HAP-1 (cell line): Measurements from ENCODE around the gene USP24.

Experiments used
- DNase-seq, 2 experiments: peaks; one replicate each; pipeline ENCODE4 v3.0.0-alpha.2; 2016 to 2020; ENCODE audit warnings: low spot score in 2 of 2
- H3K27me3 ChIP-seq: fragments of 250-450 bp; sonication (Bioruptor Pico); 2 replicates; pipeline ENCODE4 v1.5.1; 2020; ENCODE audit warnings: low read depth, mild to moderate bottlenecking, moderate library complexity
- H3K36me3 ChIP-seq: fragments of 250-450 bp; sonication (Bioruptor Pico); replicated peaks from 2 replicates; pipeline ENCODE4 v1.5.1; 2020; ENCODE audit warnings: mild to moderate bottlenecking
- H3K4me1 ChIP-seq: fragments of 250-450 bp; sonication (Bioruptor Pico); 2 replicates; pipeline ENCODE4 v1.5.1; 2020; ENCODE audit warnings: mild to moderate bottlenecking
- H3K4me3 ChIP-seq: fragments of 250-450 bp; sonication (Bioruptor Pico); 2 replicates; pipeline ENCODE4 v1.5.1; 2020; ENCODE audit warnings: mild to moderate bottlenecking, moderate library complexity
- H3K9me3 ChIP-seq: fragments of 250-450 bp; sonication (Bioruptor Pico); 2 replicates; pipeline ENCODE4 v1.5.1; 2020; ENCODE audit warnings: mild to moderate bottlenecking, moderate library complexity
- in situ Hi-C: fragments of 300-500 bp; cut with MboI; formaldehyde crosslinking; loops from 3 replicates; pipeline ENCODE4 v1.14.3; 2020; ENCODE audit warnings: low sequenced_read_pairs, inconsistent platforms, mixed read lengths

The USP24 gene

DNA sequence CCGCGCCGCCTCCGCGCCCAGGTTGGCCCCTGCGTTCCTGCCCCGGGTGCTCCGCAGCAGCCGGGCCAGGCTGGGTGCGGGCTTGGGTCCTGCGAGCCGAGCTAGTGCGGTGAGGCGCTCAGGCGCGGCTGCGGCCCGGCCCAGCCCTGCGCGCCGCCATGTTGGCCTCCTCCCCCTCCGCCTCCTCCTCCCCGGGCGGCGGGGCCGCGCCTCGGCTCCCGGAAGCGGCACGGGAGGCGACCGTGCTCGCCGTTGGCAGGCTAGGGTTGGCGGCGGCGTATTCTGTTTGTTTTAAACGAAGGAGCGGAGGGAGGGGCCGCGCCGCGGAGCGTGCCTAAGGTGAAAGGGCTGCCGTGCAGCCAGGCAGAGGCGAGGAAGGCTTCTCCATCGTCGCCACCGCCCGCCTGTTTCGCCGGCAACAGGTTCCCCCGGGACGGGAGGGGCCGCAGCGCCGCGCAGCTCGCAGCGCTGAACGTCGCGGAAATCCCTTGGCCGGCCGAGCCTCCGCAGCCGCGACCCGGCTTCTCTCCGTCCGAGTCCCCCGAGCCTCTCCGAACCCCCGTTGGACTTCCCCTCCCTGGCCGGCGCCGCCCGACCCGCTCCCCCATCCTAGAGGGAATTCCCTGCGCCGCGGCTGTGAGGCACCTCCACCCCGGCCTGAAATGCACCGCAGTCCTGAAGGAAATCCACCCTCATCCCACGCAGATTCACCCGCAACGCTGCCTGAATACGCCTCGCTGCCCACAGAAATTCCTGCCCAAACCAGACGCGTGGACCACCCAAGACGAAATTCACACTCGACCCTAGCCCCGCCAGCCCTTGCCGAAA lies at the start of gene USP24:
Gene USP24 (minus strand): TSS at position 171 of the 828 bp plus-strand sequence. CDS start 251 bp downstream, outside the sequence.
- Histone ChIP-seq H3K36me3 (no peaks in the 10 kb centered on the region), H3K27me3 (no peaks in the 10 kb centered on the region), H3K9me3 (no peaks in the 10 kb centered on the region), H3K4me3 (peak within 1 kb of the TSS; percentile 67), H3K4me1 (peaks cover 28% of the 10 kb centered on the region)
- in situ Hi-C loops: no loop called here
- DNase-seq: peak; percentile 63 to 84

- Histone ChIP-seq H3K9me3 (no peaks in the 10 kb centered on the region), H3K27me3 (peaks cover 5% of the 10 kb centered on the region; the same call in 1 of the 2 replicates), H3K4me1 (no peaks in the 10 kb centered on the region), H3K36me3 (no peaks in the 10 kb centered on the region), H3K4me3 (no peak overlapping the region)
- in situ Hi-C loops: no loop called here
- no peak for DNase-seq
Observed at GRCh38 chr1:55262822-55263221, 47.7 kb upstream of the USP24 start.

GRCh38 chr1:55259911-55260609 lies 44.9 kb upstream of the USP24 start:
- Histone ChIP-seq H3K4me3 (no peak overlapping the region), H3K27me3 (peaks cover 5% of the 10 kb centered on the region; the same call in 1 of the 2 replicates), H3K9me3 (no peaks in the 10 kb centered on the region), H3K36me3 (no peaks in the 10 kb centered on the region), H3K4me1 (no peaks in the 10 kb centered on the region)
- in situ Hi-C loops: no loop called here
- no peak for DNase-seq

DNA sequence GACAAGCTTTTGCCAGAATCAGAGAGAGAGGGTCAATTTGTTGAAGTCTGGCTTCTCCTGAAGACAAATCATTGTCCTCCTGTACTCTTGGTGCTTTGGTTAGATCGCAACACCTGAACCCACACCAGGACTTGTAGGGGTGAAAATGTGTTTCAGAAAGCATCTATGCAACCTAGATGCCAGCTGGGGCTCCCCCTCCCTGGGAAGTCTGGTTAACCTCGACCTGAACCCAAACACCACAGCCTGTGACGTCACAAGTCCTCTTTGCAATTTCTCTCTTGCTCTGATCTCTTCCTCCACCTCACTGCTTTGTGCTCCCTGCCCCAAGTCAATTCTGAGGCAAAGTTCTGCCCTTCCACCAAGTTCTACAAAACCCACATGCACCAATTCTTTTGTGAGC lies 42.8 kb upstream of the USP24 start:
- no peak for DNase-seq
- in situ Hi-C loops: no loop called here
- H3K36me3 ChIP-seq: no peaks in the 10 kb centered on the region
- no peaks in the 10 kb centered on the region for H3K9me3 ChIP-seq
- peaks cover 5% of the 10 kb centered on the region; the same call in 1 of the 2 replicates for H3K27me3 ChIP-seq
- H3K4me1 ChIP-seq: no peaks in the 10 kb centered on the region
- no peak overlapping the region for H3K4me3 ChIP-seq

DNA sequence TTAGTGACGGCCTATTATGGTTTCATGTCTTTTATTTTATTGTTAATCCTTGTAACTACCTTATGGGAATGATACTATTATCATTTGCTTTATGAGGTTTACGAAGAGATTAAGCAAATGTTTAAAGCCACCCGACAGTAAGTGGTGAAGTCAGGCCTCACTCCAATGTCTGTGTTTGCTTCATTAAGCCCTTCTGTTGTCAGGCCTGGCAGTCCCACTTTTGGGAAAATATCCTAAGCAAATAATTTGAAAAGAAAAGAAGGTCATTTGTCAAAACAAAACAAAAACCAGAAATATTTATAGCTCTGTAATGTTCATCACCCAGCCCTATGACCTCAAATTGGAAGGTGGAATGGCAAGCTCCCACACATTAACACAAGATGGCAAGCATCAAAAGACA lies 40.7 kb upstream of the USP24 start:
- H3K36me3 ChIP-seq: no peaks in the 10 kb centered on the region
- in situ Hi-C loops: no loop called here
- H3K27me3 ChIP-seq: peaks cover 5% of the 10 kb centered on the region; the same call in 1 of the 2 replicates
- DNase-seq: no peak
- H3K4me1 ChIP-seq: no peaks in the 10 kb centered on the region
- no peaks in the 10 kb centered on the region for H3K9me3 ChIP-seq
- H3K4me3 ChIP-seq: no peak overlapping the region

- Histone ChIP-seq H3K4me3 (no peak overlapping the region), H3K27me3 (no peaks in the 10 kb centered on the region), H3K9me3 (no peaks in the 10 kb centered on the region), H3K4me1 (no peaks in the 10 kb centered on the region), H3K36me3 (no peaks in the 10 kb centered on the region)
- in situ Hi-C loops: no loop called here
- DNase-seq: no peak
Observed at GRCh38 chr1:55252942-55253589, 37.9 kb upstream of the USP24 start.

DNA sequence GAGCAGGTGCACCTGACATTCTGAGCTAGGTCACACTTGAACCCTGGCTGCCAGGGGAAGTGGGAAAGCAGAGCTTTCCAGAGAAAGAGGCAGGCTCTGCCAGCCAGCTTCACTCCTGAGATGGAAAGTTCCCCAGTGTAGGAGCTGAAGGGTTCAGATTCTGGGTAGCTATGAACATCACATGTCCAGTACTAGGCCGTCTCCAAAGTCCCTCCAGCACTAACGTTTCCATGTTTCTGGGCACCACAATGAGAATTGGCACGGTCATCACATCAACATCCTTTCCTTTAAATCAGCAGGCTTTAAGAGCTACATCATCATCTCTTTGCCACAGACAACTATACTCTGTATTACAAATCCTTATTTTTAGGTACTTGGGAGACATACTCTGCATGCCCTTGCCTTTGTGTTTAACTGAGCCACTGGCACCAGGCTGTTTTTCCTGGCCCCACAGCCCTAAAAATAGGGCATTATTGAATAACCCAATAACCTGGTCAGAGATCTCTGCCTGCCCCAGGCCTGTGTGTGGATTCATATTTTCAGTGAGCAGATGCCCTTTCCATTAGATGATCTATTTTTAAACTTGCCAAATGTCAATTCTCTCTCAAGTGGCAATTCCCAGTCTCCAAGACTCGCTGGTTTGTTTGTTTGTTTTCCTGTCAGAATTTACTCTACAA lies 35.4 kb upstream of the USP24 start:
- no peaks in the 10 kb centered on the region for H3K4me1 ChIP-seq
- no peaks in the 10 kb centered on the region for H3K9me3 ChIP-seq
- no peak for DNase-seq
- no peaks in the 10 kb centered on the region for H3K36me3 ChIP-seq
- H3K27me3 ChIP-seq: no peaks in the 10 kb centered on the region
- in situ Hi-C loops: no loop called here
- no peak overlapping the region for H3K4me3 ChIP-seq

- no peak for DNase-seq
- H3K4me3 ChIP-seq: no peak overlapping the region
- H3K4me1 ChIP-seq: no peaks in the 10 kb centered on the region
Observed at GRCh38 chr1:55249646-55250398, 34.7 kb upstream of the USP24 start.

GRCh38 chr1:55246896-55247295 lies 31.7 kb upstream of the USP24 start:
- Histone ChIP-seq H3K36me3 (no peaks in the 10 kb centered on the region), H3K9me3 (no peaks in the 10 kb centered on the region), H3K4me3 (no peak overlapping the region), H3K27me3 (no peaks in the 10 kb centered on the region), H3K4me1 (no peaks in the 10 kb centered on the region)
- no peak for DNase-seq
- in situ Hi-C loops: no loop called here

More at GRCh38 chr1:55249646-55250398, 34.7 kb upstream of the USP24 start:
- H3K27me3 ChIP-seq: no peaks in the 10 kb centered on the region
- no peaks in the 10 kb centered on the region for H3K9me3 ChIP-seq
- no peaks in the 10 kb centered on the region for H3K36me3 ChIP-seq
- in situ Hi-C loops: no loop called here

- Histone ChIP-seq H3K27me3 (no peaks in the 10 kb centered on the region), H3K4me1 (no peaks in the 10 kb centered on the region), H3K9me3 (no peaks in the 10 kb centered on the region), H3K4me3 (no peak overlapping the region), H3K36me3 (no peaks in the 10 kb centered on the region)
- in situ Hi-C loops: no loop called here
- DNase-seq: no peak
Observed at GRCh38 chr1:55246331-55246730, 31.2 kb upstream of the USP24 start.

- DNase-seq: no peak
- Histone ChIP-seq H3K9me3 (no peaks in the 10 kb centered on the region), H3K4me3 (no peak overlapping the region), H3K4me1 (no peaks in the 10 kb centered on the region), H3K36me3 (no peaks in the 10 kb centered on the region), H3K27me3 (no peaks in the 10 kb centered on the region)
- in situ Hi-C loops: no loop called here
Observed at GRCh38 chr1:55245781-55246180, 30.6 kb upstream of the USP24 start.

DNA sequence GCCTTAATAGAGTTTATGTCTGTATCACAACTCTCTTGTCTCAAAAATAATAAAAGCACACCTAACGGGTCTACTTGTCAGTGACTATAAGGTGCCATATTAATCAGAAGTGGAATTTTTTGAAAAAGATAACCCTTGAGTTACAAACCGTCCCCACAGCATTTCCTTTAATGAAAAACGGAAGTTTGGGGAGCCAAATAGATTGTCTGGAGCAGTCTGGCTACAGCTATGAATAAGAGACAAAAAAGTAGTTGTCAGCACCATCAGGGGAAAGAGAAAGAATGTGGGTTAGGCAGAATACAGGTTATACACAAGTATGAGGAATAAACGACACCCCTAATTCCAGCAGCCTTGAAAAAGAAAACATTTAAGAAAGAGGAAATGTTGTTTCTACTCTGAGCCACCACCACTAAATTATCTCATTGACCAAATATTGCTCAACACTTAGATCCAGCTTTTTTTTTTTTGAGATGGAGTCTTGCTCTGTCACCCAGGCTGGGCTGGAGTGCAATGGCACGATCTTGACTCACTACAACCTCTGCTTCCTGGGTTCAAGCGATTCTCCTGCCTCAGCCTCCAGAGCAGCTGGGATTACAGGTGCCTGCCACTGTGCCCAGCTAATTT lies 29.4 kb upstream of the USP24 start:
- H3K27me3 ChIP-seq: no peaks in the 10 kb centered on the region
- no peak for DNase-seq
- no peaks in the 10 kb centered on the region for H3K9me3 ChIP-seq
- no peak overlapping the region for H3K4me3 ChIP-seq
- no peaks in the 10 kb centered on the region for H3K36me3 ChIP-seq
- no peaks in the 10 kb centered on the region for H3K4me1 ChIP-seq
- in situ Hi-C loops: no loop called here

DNA sequence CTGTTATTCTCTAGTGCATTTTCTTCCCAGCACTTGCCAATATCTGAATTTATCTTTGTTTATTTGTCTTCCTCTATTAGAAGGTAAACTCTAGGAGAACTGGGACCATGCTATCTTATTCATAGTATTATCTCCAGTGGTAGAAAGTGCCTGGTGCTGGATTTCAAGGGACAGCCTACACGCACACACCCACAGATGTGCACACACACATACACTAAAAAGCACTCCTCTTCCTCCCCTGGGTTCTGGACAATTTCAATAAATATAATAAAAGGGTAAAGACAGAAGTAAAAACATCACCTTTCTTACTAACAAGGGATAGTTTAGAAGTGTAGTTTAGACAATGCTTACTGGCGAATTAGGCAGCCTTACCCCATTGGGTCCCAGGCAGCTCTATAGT lies 28.5 kb upstream of the USP24 start:
- Histone ChIP-seq H3K4me1 (no peaks in the 10 kb centered on the region), H3K36me3 (no peaks in the 10 kb centered on the region), H3K9me3 (no peaks in the 10 kb centered on the region), H3K27me3 (no peaks in the 10 kb centered on the region), H3K4me3 (no peak overlapping the region)
- no peak for DNase-seq
- in situ Hi-C loops: no loop called here
